GM23338 (cell line): ENCODE data around the gene TUBG2. TPM values are rescaled to one million over a fixed set of nuclear protein-coding genes. Genes with fewer than 3 reads are reported as not detected.

Experiments used
- ATAC-seq: fragments of 200-7000 bp; cut with Tn5 transposase; 3 replicates; pipeline ENCODE4 v1.9.1; 2020
- DNase-seq: peaks from one replicate; pipeline ENCODE4 v3.0.0-alpha.2; 2015; ENCODE audit warnings: low spot score
- H2AFZ ChIP-seq: fragments of 200-600 bp; sonication (generic); 2 replicates; pipeline ENCODE4 v1.8.0; 2016; ENCODE audit warnings: antibody characterized with exemption, mild to moderate bottlenecking, moderate library complexity
- H3F3A ChIP-seq: fragments of 200-600 bp; sonication (generic); replicated peaks from 2 replicates; pipeline ENCODE4 v1.8.0; 2017; ENCODE audit warnings: antibody characterized with exemption, mixed run types, low read depth
- H3K27ac ChIP-seq: fragments of 200-600 bp; sonication (generic); 2 replicates; pipeline ENCODE4 v1.6.1; 2016; ENCODE audit warnings: low read depth
- H3K27me3 ChIP-seq: fragments of 200-600 bp; sonication (generic); 2 replicates; pipeline ENCODE4 v1.8.0; 2016; ENCODE audit warnings: mild to moderate bottlenecking, mixed run types, moderate library complexity; ENCODE audit not compliant: insufficient read depth
- H3K36me3 ChIP-seq: fragments of 200-600 bp; sonication (generic); 2 replicates; pipeline ENCODE4 v1.8.0; 2016; ENCODE audit warnings: mild to moderate bottlenecking; ENCODE audit not compliant: insufficient read depth
- H3K4me1 ChIP-seq: fragments of 200-600 bp; sonication (generic); 2 replicates; pipeline ENCODE4 v1.8.0; 2016; ENCODE audit warnings: mild to moderate bottlenecking, moderate library complexity; ENCODE audit not compliant: insufficient read depth
- H3K4me2 ChIP-seq: fragments of 200-600 bp; sonication (generic); 2 replicates; pipeline ENCODE4 v1.7.1; 2017; ENCODE audit warnings: mixed run types
- H3K4me3 ChIP-seq: fragments of 200-600 bp; sonication (generic); 2 replicates; pipeline ENCODE4 v1.6.1; 2016; ENCODE audit warnings: mixed run types
- H3K79me2 ChIP-seq: fragments of 200-600 bp; sonication (generic); replicated peaks from 2 replicates; pipeline ENCODE4 v1.8.0; 2017; ENCODE audit warnings: mild to moderate bottlenecking; ENCODE audit not compliant: insufficient read depth
- H3K9me2 ChIP-seq: fragments of 200-600 bp; sonication (generic); 2 replicates; pipeline ENCODE4 v1.8.0; 2017; ENCODE audit not compliant: insufficient read depth
- H4K20me1 ChIP-seq: fragments of 200-600 bp; sonication (generic); replicated peaks from 2 replicates; pipeline ENCODE4 v1.8.0; 2017; ENCODE audit warnings: mild to moderate bottlenecking; ENCODE audit not compliant: insufficient read depth
- H3K27ac Mint-ChIP-seq: 2 replicates; pipeline ENCODE4 v1.8.0; 2020; ENCODE audit warnings: inconsistent platforms, mild to moderate bottlenecking, moderate library complexity, mixed read lengths
- H3K27me3 Mint-ChIP-seq: 3 replicates; pipeline ENCODE4 v1.8.0; 2022; ENCODE audit warnings: low read depth, mild to moderate bottlenecking, moderate library complexity, mixed read lengths, inconsistent platforms; ENCODE audit not compliant: insufficient read depth, poor library complexity
- H3K36me3 Mint-ChIP-seq: 3 replicates; pipeline ENCODE4 v1.8.0; 2021; ENCODE audit warnings: low read depth, mild to moderate bottlenecking, inconsistent platforms, moderate library complexity, mixed read lengths
- H3K4me1 Mint-ChIP-seq: 3 replicates; pipeline ENCODE4 v1.8.0; 2020; ENCODE audit warnings: mild to moderate bottlenecking, inconsistent platforms, mixed read lengths
- H3K4me3 Mint-ChIP-seq: 3 replicates; pipeline ENCODE4 v1.8.0; 2021; ENCODE audit warnings: moderate library complexity, mild to moderate bottlenecking, inconsistent platforms, mixed read lengths
- H3K9me3 Mint-ChIP-seq: 3 replicates; pipeline ENCODE4 v1.8.0; 2020; ENCODE audit warnings: moderate library complexity, mild to moderate bottlenecking, inconsistent platforms, mixed read lengths
- CREB1 ChIP-seq: fragments of 250-450 bp; sonication (Bioruptor Pico); IDR thresholded peaks from 2 replicates; pipeline ENCODE4 v1.5.0; 2020; ENCODE audit warnings: low read depth, mild to moderate bottlenecking, moderate library complexity
- ETS1 ChIP-seq: IDR thresholded peaks from 2 replicates; pipeline ENCODE4 v1.6.1; 2016; ENCODE audit warnings: antibody characterized with exemption
- EZH2 ChIP-seq: fragments of 200-600 bp; sonication (generic); IDR thresholded peaks from one replicate; pipeline ENCODE4 v1.8.0; 2017; ENCODE audit warnings: antibody characterized with exemption, mild to moderate bottlenecking, low read depth; ENCODE audit not compliant: unreplicated experiment
- EZH2phosphoT487 ChIP-seq: fragments of 200-600 bp; sonication (generic); IDR thresholded peaks from one replicate; pipeline ENCODE4 v1.8.1; 2018; ENCODE audit warnings: antibody characterized with exemption; ENCODE audit not compliant: unreplicated experiment
- NANOG ChIP-seq: IDR thresholded peaks from 2 replicates; pipeline ENCODE4 v1.6.1; 2016; ENCODE audit warnings: antibody characterized with exemption, borderline replicate concordance
- POLR2AphosphoS5 ChIP-seq: IDR thresholded peaks from 2 replicates; pipeline ENCODE4 v1.6.1; 2016; ENCODE audit warnings: antibody characterized with exemption, low read depth
- STAT1 ChIP-seq: IDR thresholded peaks from one replicate; pipeline ENCODE4 v1.6.1; 2016; ENCODE audit warnings: antibody characterized with exemption; ENCODE audit not compliant: unreplicated experiment
- ZNF114 ChIP-seq: fragments of 250-450 bp; sonication (Bioruptor Pico); IDR thresholded peaks from 2 replicates; pipeline ENCODE4 v1.5.0; 2020; ENCODE audit warnings: mild to moderate bottlenecking, moderate library complexity
- ZNF462 ChIP-seq: fragments of 250-450 bp; sonication (Bioruptor Pico); IDR thresholded peaks from 2 replicates; pipeline ENCODE4 v1.5.0; 2020; ENCODE audit warnings: mild to moderate bottlenecking, moderate library complexity
- polyA plus RNA-seq: library from polyadenylated mRNA; unstranded; fragments of >200 nt; fragmentation: Nextera tagmentation; extraction: Ambion mirVana; gene quantifications from 2 replicates; pipeline ENCODE4 v1.2.1, GENCODE V29; 2016
- total RNA-seq: library from RNA; depleted of rRNA; stranded (reverse); fragments of >200 nt; shearing (Covaris generic); gene quantifications from 2 replicates; pipeline ENCODE4 v1.2.3, GENCODE V29; 2014

Gene TUBG2
- total and polyA plus RNA-seq, 2 experiments from 2014 or later: 18.2 to 19.0 TPM

GRCh38 chr17:42694524-42694923 is 35.4 kb downstream of the TUBG2 start (continued):
- TF ChIP-seq ZNF462: no peak
- no peak for TF ChIP-seq NANOG
- no peak for TF ChIP-seq STAT1
- TF ChIP-seq ETS1: no peak
- no peak for TF ChIP-seq POLR2AphosphoS5
- TF ChIP-seq EZH2phosphoT487: no peak
- no peak for TF ChIP-seq CREB1 (CRISPR knock-in tag)
- TF ChIP-seq ZNF114: no peak
- no peak for TF ChIP-seq EZH2

- H3K4me3 ChIP-seq: no peak overlapping the region
- Mint-ChIP-seq H3K36me3 (peaks cover 14% of the 10 kb centered on the region), H3K4me1 (peaks cover 10% of the 10 kb centered on the region), H3K4me3 (no peak overlapping the region; the same call in 2 of the 3 replicates), H3K27me3 (peaks cover 16% of the 10 kb centered on the region), H3K9me3 (no peaks in the 10 kb centered on the region; the same call in 2 of the 3 replicates), H3K27ac (no peak overlapping the region)
- no peaks in the 10 kb centered on the region for H3K27me3 ChIP-seq
- H3K9me2 ChIP-seq: no peaks in the 10 kb centered on the region
- H3F3A ChIP-seq: no peaks in the 10 kb centered on the region
- H3K4me1 ChIP-seq: no peaks in the 10 kb centered on the region; the same call in 1 of the 2 replicates
- H3K36me3 ChIP-seq: no peaks in the 10 kb centered on the region
- DNase-seq (no peak), ATAC-seq (no peak)
- H3K79me2 ChIP-seq: no peaks in the 10 kb centered on the region
- no peak overlapping the region for H2AFZ ChIP-seq
- no peak overlapping the region for H3K27ac ChIP-seq
- no peak overlapping the region for H3K4me2 ChIP-seq
- no peaks in the 10 kb centered on the region; the same call in 1 of the 2 replicates for H4K20me1 ChIP-seq
- no peak for TF ChIP-seq ZNF462
These were observed 36.4 kb downstream of the TUBG2 start for GRCh38 chr17:42695500-42695899.
